Gastroesophageal sphincter (tissue), 4 donors: Measurements from ENCODE around the gene GNG2. TPM values are rescaled to one million over a fixed set of nuclear protein-coding genes. Genes with fewer than 3 reads are reported as not detected.

ENCODE experiments used
- ATAC-seq: fragments of 150-250 bp; one replicate; pipeline ENCODE4 v1.9.1; 2016; ENCODE audit warnings: mild to moderate bottlenecking, moderate library complexity
- H3K27ac ChIP-seq, 4 donors: fragments of 200-600 bp; sonication (generic) in 3 of 4; 1 replicate in 3 of 4; 2 replicates in 1 of 4; pipeline ENCODE4 v1.5.1; 2016 to 2019
- H3K27me3 ChIP-seq: fragments of 200-600 bp; sonication (generic); one replicate; pipeline ENCODE4 v1.5.1; 2019
- H3K36me3 ChIP-seq, 2 donors: fragments of 200-600 bp; sonication (generic); one replicate each; pipeline ENCODE4 v1.5.1; 2019; ENCODE audit warnings: control low read depth in 1 of 2
- H3K4me1 ChIP-seq, 3 donors: fragments of 200-600 bp; sonication (generic); 1 replicate in 2 of 3; 2 replicates in 1 of 3; pipeline ENCODE4 v1.5.1; 2016 to 2019; ENCODE audit warnings: control low read depth in 2 of 3
- H3K4me3 ChIP-seq, 2 donors: fragments of 200-600 bp; sonication (generic); one replicate each; pipeline ENCODE4 v1.5.1; 2019; ENCODE audit warnings: mild to moderate bottlenecking in 1 of 2, moderate library complexity in 1 of 2
- H3K9me3 ChIP-seq, 3 donors: fragments of 200-600 bp; sonication (generic); one replicate each; pipeline ENCODE4 v1.5.1; 2017 to 2019; ENCODE audit warnings: control low read depth in 2 of 3
- EP300 ChIP-seq: sonication (generic); formaldehyde crosslinking; IDR thresholded peaks from one replicate; pipeline ENCODE4 v1.6.1; 2017; ENCODE audit warnings: antibody characterized with exemption, mild to moderate bottlenecking
- POLR2A ChIP-seq, 2 donors: fragments of 450-650 bp; IDR thresholded peaks; one replicate each; pipeline ENCODE4 v1.6.1; 2017; ENCODE audit warnings: antibody characterized with exemption in 2 of 2, mild to moderate bottlenecking in 2 of 2, moderate library complexity in 1 of 2
- POLR2AphosphoS5 ChIP-seq: sonication (generic); formaldehyde crosslinking; IDR thresholded peaks from one replicate; pipeline ENCODE4 v1.6.1; 2017; ENCODE audit warnings: antibody characterized with exemption
- WGBS, 2 donors: methylation state at CpG; one replicate each; pipeline ENCODE4 v1.1.5; 2018; ENCODE audit warnings: low coverage in 1 of 2; 5-methylcytosine and 5-hydroxymethylcytosine counted together
- total RNA-seq, 4 donors: library from RNA; depleted of rRNA; stranded (reverse); fragments of >200 nt; gene quantifications; one replicate each; pipeline ENCODE4 v1.1.0, GENCODE V29; 2016
- TF ChIP-seq, protein P1 (sequence below), 4 experiments: fragments of 200-600 bp in 2 of 4; fragments of 450-650 bp in 2 of 4; sonication (generic) in 1 of 4; IDR thresholded peaks; one replicate each; pipeline ENCODE4 v1.5.1; 2017 to 2019; ENCODE audit warnings: antibody characterized with exemption in 4 of 4, mild to moderate bottlenecking in 2 of 4, moderate library complexity in 2 of 4

Gene GNG2
- total RNA-seq, 4 donors from 2014 or later: 15.7 to 21.2 (median 17.8) TPM

DNA sequence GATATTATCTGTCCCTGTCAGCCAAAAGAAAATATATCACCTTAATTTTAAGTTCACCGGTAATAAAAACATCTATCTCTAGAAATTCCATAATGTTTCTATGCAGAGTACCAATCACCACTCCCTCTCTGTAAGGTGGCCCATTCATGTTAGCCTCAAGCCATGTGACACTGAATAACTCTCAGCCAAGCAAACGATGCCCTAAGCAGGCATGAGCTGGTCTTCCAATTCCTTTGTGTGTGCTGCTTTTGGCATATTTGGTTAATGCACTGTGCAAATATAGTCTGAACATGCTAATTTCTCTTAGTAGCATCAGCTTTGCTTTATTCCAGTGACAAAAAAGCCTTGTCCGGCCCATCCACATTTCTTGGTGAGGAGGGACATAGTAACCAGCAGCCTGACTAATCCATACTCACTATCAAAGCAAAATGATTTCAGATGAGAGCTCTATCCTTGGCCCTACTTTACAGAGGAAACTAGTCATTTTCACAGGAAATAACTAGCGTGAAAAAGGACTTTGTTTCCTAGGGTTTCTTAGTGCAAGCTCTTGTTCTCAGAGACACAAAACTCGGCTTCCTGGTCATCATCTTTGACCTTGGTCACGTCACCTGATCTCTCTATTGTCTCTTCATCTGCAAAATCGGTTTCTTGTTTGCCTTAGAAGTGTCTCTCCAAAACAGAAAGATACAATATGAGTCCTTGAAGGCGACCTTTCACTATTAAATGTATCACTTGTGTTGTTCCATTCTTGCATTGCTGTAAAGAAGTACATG is 69.7 kb downstream of the GNG2 start:
- H3K9me3 ChIP-seq: no peaks in the 10 kb centered on the region
- TF ChIP-seq POLR2AphosphoS5 (no peak), EP300 (no peak), POLR2A (IDR thresholded peaks at IDR 0.05) (no peak)
- TF ChIP-seq, protein P1, sequence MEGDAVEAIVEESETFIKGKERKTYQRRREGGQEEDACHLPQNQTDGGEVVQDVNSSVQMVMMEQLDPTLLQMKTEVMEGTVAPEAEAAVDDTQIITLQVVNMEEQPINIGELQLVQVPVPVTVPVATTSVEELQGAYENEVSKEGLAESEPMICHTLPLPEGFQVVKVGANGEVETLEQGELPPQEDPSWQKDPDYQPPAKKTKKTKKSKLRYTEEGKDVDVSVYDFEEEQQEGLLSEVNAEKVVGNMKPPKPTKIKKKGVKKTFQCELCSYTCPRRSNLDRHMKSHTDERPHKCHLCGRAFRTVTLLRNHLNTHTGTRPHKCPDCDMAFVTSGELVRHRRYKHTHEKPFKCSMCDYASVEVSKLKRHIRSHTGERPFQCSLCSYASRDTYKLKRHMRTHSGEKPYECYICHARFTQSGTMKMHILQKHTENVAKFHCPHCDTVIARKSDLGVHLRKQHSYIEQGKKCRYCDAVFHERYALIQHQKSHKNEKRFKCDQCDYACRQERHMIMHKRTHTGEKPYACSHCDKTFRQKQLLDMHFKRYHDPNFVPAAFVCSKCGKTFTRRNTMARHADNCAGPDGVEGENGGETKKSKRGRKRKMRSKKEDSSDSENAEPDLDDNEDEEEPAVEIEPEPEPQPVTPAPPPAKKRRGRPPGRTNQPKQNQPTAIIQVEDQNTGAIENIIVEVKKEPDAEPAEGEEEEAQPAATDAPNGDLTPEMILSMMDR (IDR thresholded peaks at IDR 0.05): no peak
- H3K27me3 ChIP-seq: no peaks in the 10 kb centered on the region
- 69 to 86% methylated on average over 6 to 8 of the region's 8 CpGs for WGBS, 2 donors
- ATAC-seq: no peak
- H3K4me3 ChIP-seq: no peak overlapping the region
- no peaks in the 10 kb centered on the region for H3K4me1 ChIP-seq
- no peaks in the 10 kb centered on the region for H3K36me3 ChIP-seq
- no peak overlapping the region for H3K27ac ChIP-seq

DNA sequence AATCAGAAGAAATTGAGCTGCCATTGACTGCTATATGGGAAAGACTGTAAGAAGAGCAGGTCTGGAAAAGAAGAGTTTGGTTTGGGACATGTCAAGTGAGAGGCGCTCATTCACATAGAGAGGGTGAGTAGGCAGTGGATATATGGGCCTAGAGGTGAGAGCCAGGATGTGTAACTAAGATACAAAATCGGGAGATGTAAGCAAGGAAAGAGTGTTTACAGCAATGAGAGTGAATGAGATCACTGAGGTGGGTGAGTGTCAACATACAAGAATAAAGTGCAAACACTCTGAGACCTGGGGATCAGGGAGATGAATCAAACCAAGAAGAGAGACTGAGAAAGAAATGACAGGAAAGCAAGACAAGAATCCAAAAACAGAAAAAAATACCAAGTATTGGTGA is 70.9 kb downstream of the GNG2 start:
- Histone ChIP-seq H3K9me3 (no peaks in the 10 kb centered on the region), H3K27me3 (no peaks in the 10 kb centered on the region), H3K4me3 (no peak overlapping the region), H3K4me1 (peaks cover 0 to 9% (median 0%) of the 10 kb centered on the region in 3 donors), H3K36me3 (no peaks in the 10 kb centered on the region), H3K27ac (no peak overlapping the region)
- 60 to 77% methylated on average over 2 of the region's 2 CpGs for WGBS, 2 donors
- no peak for TF ChIP-seq EP300
- TF ChIP-seq POLR2AphosphoS5: no peak
- TF ChIP-seq, protein P1 (IDR thresholded peaks at IDR 0.05): no peak
- no peak for TF ChIP-seq POLR2A (IDR thresholded peaks at IDR 0.05)
- no peak for ATAC-seq

GRCh38 chr14:51933191-51933590 is 72.8 kb downstream of the GNG2 start:
- TF ChIP-seq, protein P1 (IDR thresholded peaks at IDR 0.05): no peak
- TF ChIP-seq POLR2AphosphoS5 (no peak), POLR2A (IDR thresholded peaks at IDR 0.05) (no peak), EP300 (no peak)
- Histone ChIP-seq H3K4me3 (no peak overlapping the region), H3K4me1 (peaks cover 0 to 13% (median 0%) of the 10 kb centered on the region in 3 donors), H3K27ac (no peak overlapping the region), H3K36me3 (no peaks in the 10 kb centered on the region), H3K9me3 (no peaks in the 10 kb centered on the region), H3K27me3 (no peaks in the 10 kb centered on the region)
- WGBS, 2 donors: 51 to 60% methylated on average over 2 to 3 of the region's 3 CpGs
- ATAC-seq: no peak

- no peak overlapping the region for H3K4me3 ChIP-seq
- no peak for TF ChIP-seq POLR2AphosphoS5
- TF ChIP-seq, protein P1 (IDR thresholded peaks at IDR 0.05): no peak
- no peaks in the 10 kb centered on the region for H3K9me3 ChIP-seq
- peaks cover 0 to 13% (median 0%) of the 10 kb centered on the region in 3 donors for H3K4me1 ChIP-seq
- H3K36me3 ChIP-seq: no peaks in the 10 kb centered on the region
- H3K27me3 ChIP-seq: no peaks in the 10 kb centered on the region
- 86 to 90% methylated on average over 1 of the region's 1 CpG for WGBS, 2 donors
- H3K27ac ChIP-seq: no peak overlapping the region
- no peak for ATAC-seq
These were observed 77.7 kb downstream of the GNG2 start for GRCh38 chr14:51938137-51938536.

DNA sequence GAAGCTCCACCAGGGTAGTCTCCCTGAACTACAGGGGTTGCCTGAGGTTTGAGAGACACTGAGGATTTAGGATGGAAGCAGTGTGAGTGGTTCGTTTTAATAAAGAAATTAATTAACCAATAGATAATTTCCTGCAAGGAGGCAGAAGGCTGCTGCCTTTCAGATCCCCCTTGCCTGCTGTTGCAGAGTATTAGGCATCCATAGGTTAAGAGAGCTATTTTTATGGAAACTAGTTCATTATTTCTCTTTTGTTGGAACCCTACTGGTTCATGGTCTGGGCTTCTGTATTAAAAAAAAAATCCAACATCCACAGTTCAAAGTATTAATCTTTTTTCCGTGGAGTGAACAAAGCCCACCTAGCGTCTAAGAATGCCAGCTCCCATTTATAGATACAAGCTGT is 78.4 kb downstream of the GNG2 start:
- Histone ChIP-seq H3K27me3 (no peaks in the 10 kb centered on the region), H3K4me1 (peaks cover 0 to 13% (median 0%) of the 10 kb centered on the region in 3 donors), H3K9me3 (no peaks in the 10 kb centered on the region), H3K36me3 (no peaks in the 10 kb centered on the region), H3K27ac (no peak overlapping the region), H3K4me3 (no peak overlapping the region)
- no peak for TF ChIP-seq POLR2A (IDR thresholded peaks at IDR 0.05)
- TF ChIP-seq, protein P1 (IDR thresholded peaks at IDR 0.05): no peak
- ATAC-seq: no peak
- WGBS, 2 donors: 54 to 69% methylated on average over 3 of the region's 3 CpGs
